Measurements from ENCODE around the gene NIN. TPM values are rescaled to one million over a fixed set of nuclear protein-coding genes. Genes with fewer than 3 reads are reported as not detected.

NIN gene
- polyA plus RNA-seq, 1 donor from 2014 or later = 47.6 TPM

- Histone ChIP-seq H3K27me3 (ENCODE audit: insufficient read depth, low read depth, low read length) (no peaks in the 10 kb centered on the region), H3K4me3 (ENCODE audit: low read length) (no peak overlapping the region), H3K9me3 (ENCODE audit: low read length) (no peaks in the 10 kb centered on the region), H4K20me1 (ENCODE audit: insufficient read depth) (no peaks in the 10 kb centered on the region), H3K9ac (ENCODE audit: low read length) (no peak overlapping the region), H3K9me2 (ENCODE audit: insufficient read depth, low read length) (no peaks in the 10 kb centered on the region), H2AFZ (ENCODE audit: low read depth, low read length) (no peak overlapping the region), H3K4me2 (ENCODE audit: low read length) (no peak overlapping the region), H3K27ac (ENCODE audit: low read length) (no peak overlapping the region), H3K79me2 (replicated peaks; ENCODE audit: insufficient read depth, low read length) (peaks cover 6% of the 10 kb centered on the region), H3K36me3 (ENCODE audit: insufficient read depth, low read length) (peaks cover 20% of the 10 kb centered on the region), H3F3A (ENCODE audit: insufficient read depth, low read length, poor library complexity, severe bottlenecking) (no peaks in the 10 kb centered on the region)
- TF ChIP-seq CTCF (IDR thresholded peaks at IDR 0.05; ENCODE audit: poor library complexity, severe bottlenecking) (no peak), SMC3 (conservative IDR thresholded peaks at IDR 0.05; ENCODE audit: poor library complexity) (no peak), EP300 (conservative IDR thresholded peaks at IDR 0.05; ENCODE audit: poor library complexity, severe bottlenecking) (no peak), RAD21 (conservative IDR thresholded peaks at IDR 0.05) (no peak), REST (IDR thresholded peaks at IDR 0.05; ENCODE audit: borderline replicate concordance) (no peak), TAF1 (IDR thresholded peaks at IDR 0.05; ENCODE audit: low read depth) (no peak), MXI1 (conservative IDR thresholded peaks at IDR 0.05; ENCODE audit: poor library complexity, severe bottlenecking) (no peak), POLR2AphosphoS5 (IDR thresholded peaks at IDR 0.05) (no peak), EZH2 (IDR thresholded peaks at IDR 0.05; ENCODE audit: borderline replicate concordance, insufficient read depth, low read length, poor library complexity, severe bottlenecking) (no peak)
Measured at GRCh38 chr14:50759800-50760543, 71.0 kb downstream of the NIN start.

- Histone ChIP-seq H3K4me2 (ENCODE audit: low read length) (no peak overlapping the region), H3K9me2 (ENCODE audit: insufficient read depth, low read length) (no peaks in the 10 kb centered on the region), H3K27ac (ENCODE audit: low read length) (no peak overlapping the region), H2AFZ (ENCODE audit: low read depth, low read length) (no peak overlapping the region), H3K4me3 (ENCODE audit: low read length) (no peak overlapping the region), H3K36me3 (ENCODE audit: insufficient read depth, low read length) (peaks cover 26% of the 10 kb centered on the region), H3K9me3 (ENCODE audit: low read length) (no peaks in the 10 kb centered on the region), H3F3A (ENCODE audit: insufficient read depth, low read length, poor library complexity, severe bottlenecking) (no peaks in the 10 kb centered on the region), H4K20me1 (ENCODE audit: insufficient read depth) (no peaks in the 10 kb centered on the region), H3K9ac (ENCODE audit: low read length) (no peak overlapping the region), H3K27me3 (ENCODE audit: insufficient read depth, low read depth, low read length) (no peaks in the 10 kb centered on the region), H3K79me2 (replicated peaks; ENCODE audit: insufficient read depth, low read length) (no peaks in the 10 kb centered on the region)
- TF ChIP-seq RAD21 (conservative IDR thresholded peaks at IDR 0.05) (no peak), CTCF (IDR thresholded peaks at IDR 0.05; ENCODE audit: poor library complexity, severe bottlenecking) (no peak), TAF1 (IDR thresholded peaks at IDR 0.05; ENCODE audit: low read depth) (no peak), EP300 (conservative IDR thresholded peaks at IDR 0.05; ENCODE audit: poor library complexity, severe bottlenecking) (no peak), SMC3 (conservative IDR thresholded peaks at IDR 0.05; ENCODE audit: poor library complexity) (no peak), MXI1 (conservative IDR thresholded peaks at IDR 0.05; ENCODE audit: poor library complexity, severe bottlenecking) (no peak), EZH2 (IDR thresholded peaks at IDR 0.05; ENCODE audit: borderline replicate concordance, insufficient read depth, low read length, poor library complexity, severe bottlenecking) (no peak), POLR2AphosphoS5 (IDR thresholded peaks at IDR 0.05) (no peak), REST (IDR thresholded peaks at IDR 0.05; ENCODE audit: borderline replicate concordance) (no peak)
Measured at GRCh38 chr14:50758945-50759344, 72.0 kb downstream of the NIN start.
